Peyer's patch (tissue), 4 donors: Measurements from ENCODE around the gene BAIAP2.

ENCODE experiments used
- POLR2A ChIP-seq, 2 donors: fragments of 450-650 bp; IDR thresholded peaks; one replicate each; pipeline ENCODE4 v1.5.1; 2017; ENCODE audit warnings: antibody characterized with exemption in 2 of 2, mild to moderate bottlenecking in 2 of 2, moderate library complexity in 2 of 2
- TF ChIP-seq, protein P1 (sequence below), 6 experiments: fragments of 450-650 bp in 4 of 6; fragments of 200-600 bp in 2 of 6; sonication (generic) in 1 of 6; IDR thresholded peaks; one replicate each; pipeline ENCODE4 v1.5.1; 2017 to 2019; ENCODE audit warnings: antibody characterized with exemption in 6 of 6, mild to moderate bottlenecking in 3 of 6, moderate library complexity in 1 of 6

DNA sequence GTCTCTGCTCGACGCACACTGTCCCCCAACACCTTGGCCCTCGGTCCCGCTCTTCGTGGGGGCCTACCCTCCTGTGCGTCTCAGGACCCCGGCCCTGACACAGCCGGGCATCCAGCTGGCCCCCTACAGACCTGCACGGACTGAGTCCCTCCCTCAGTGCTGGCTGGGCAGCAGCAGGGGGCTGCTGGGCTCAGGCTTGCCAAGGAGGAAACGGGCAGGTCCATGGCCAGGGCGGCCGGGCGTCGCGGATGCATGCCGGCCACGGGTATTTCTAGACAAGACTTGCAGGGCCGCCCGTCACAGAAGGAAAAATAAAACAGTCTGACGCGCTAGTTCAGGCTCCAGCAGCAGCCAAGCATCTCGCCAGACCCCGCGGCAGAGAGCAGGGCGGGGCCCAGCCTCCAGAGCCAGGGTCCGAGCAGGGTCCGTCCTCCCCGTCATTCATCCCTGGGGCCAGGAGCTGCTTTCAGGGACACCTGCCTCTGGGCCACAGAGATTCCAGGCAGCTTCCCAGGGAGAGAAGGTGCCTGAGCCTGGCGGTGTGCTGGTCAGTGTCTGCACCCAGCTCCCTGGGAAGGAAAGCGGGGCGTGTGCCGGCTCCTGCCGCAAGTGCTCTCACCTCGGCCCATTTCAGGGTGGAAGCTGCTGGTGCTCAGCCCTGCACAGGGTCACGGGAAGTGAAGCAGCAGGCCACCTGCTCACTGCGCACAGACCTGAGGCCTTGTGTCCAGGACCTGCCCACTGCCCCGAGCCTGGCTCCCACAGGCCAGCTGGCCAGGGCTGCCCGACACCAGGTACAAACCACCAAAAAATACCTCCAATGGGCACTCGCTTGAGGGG is 123.1 kb downstream of the BAIAP2 start:
- TF ChIP-seq, protein P1, sequence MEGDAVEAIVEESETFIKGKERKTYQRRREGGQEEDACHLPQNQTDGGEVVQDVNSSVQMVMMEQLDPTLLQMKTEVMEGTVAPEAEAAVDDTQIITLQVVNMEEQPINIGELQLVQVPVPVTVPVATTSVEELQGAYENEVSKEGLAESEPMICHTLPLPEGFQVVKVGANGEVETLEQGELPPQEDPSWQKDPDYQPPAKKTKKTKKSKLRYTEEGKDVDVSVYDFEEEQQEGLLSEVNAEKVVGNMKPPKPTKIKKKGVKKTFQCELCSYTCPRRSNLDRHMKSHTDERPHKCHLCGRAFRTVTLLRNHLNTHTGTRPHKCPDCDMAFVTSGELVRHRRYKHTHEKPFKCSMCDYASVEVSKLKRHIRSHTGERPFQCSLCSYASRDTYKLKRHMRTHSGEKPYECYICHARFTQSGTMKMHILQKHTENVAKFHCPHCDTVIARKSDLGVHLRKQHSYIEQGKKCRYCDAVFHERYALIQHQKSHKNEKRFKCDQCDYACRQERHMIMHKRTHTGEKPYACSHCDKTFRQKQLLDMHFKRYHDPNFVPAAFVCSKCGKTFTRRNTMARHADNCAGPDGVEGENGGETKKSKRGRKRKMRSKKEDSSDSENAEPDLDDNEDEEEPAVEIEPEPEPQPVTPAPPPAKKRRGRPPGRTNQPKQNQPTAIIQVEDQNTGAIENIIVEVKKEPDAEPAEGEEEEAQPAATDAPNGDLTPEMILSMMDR (IDR thresholded peaks at IDR 0.05) = no peak
- TF ChIP-seq POLR2A (IDR thresholded peaks at IDR 0.05) = no peak
